NT2/D1 (cell line): ENCODE measurements around the gene CKB.

Experiments used
- SUZ12 ChIP-seq: IDR thresholded peaks from 2 replicates; pipeline ENCODE4 v1.6.1; 2011; ENCODE audit not compliant: insufficient read length, insufficient read depth; ENCODE audit errors: extremely low read depth
- YY1 ChIP-seq: IDR thresholded peaks from 2 replicates; pipeline ENCODE4 v1.6.1; 2011; ENCODE audit not compliant: insufficient read length, insufficient read depth

GRCh38 chr14:103534576-103535061 is 12.0 kb upstream of the CKB start:
- no peak for TF ChIP-seq SUZ12
- no peak for TF ChIP-seq YY1
